Right renal pelvis (tissue), 4 donors: Measurements from ENCODE around the gene EPX. TPM values are rescaled to one million over a fixed set of nuclear protein-coding genes. Genes with fewer than 3 reads are reported as not detected.

ENCODE experiments used
- DNase-seq, 4 donors: peaks; one replicate each; pipeline ENCODE4 v3.0.0-alpha.2; 2013; ENCODE audit warnings: low read depth in 4 of 4, low spot score in 3 of 4, missing footprints in 1 of 4
- polyA plus RNA-seq, 4 donors: library from polyadenylated mRNA; unstranded; fragments of 120-200 nt; gene quantifications; one replicate each; pipeline ENCODE4 v1.2.1, GENCODE V29; 2013; ENCODE audit not compliant: insufficient read length in 4 of 4

EPX gene
- polyA plus RNA-seq, 4 donors: 0.50 to 1.3 (median 0.86) TPM

DNA sequence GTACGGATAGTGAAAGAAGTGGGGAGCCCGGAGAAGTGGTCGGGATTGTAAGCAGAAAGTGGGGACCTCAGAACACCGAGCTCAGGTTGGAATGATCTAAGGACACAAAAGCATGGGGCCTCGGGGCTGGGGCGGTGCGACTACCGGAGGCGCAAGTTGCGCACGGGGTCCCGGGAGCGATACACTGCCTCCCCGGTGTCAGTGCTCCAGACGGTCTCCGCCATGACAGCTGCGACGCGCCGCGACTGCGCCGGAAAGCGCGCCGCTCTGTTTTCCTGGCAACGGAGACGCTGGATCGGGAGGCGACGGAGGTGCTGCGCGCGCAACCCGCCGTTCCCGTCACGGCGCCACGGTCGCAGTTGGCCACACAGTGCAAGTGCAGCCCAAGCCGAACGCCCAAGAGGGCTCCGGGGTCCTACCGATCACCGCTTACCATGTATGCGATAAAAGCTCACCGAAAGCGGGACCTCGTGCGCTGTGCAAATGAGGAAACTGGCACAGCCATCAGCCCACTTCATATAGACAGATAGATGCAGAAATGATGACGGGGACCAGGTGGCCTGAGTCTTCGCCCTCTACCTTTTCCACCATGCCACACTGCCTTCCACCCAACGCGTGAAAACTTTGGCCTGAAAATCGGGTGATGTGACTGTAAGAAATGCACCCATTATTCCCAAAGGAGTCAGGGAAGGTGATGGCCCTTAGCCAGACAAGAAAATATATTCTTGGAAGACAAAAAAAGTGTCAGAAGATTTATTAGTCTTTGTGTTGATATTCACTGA, 26.7 kb downstream of the EPX start, which contains the start of gene MKS1:
Gene MKS1, minus strand, starts transcription at position 249 of the 782 bp plus-strand sequence. Its CDS starts 25 bp downstream, at position 224.
- peak; percentile 86 to 91 (median 89) for DNase-seq

GRCh38 chr17:58219789-58220183, 27.3 kb downstream of the EPX start:
- DNase-seq: peak in 1 of 4 donors; percentile 3

DNA sequence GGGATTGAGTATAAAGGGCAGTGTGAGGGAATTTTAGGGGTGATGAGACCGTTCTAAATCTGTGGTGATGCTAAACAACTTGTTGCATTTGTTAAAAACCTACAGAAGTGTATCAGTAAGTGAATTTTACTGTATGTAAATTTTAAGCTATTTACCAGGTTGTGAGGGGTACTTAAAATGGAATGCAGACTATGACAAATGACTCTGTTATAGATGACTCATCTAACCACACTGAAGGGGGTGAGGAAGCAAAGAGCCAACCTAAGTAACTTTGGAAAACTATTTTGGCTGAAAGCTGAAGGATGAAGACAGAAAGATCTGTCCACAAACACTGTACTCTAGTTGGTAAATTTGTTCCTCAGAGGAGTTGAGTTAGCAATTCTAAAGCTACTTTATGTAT, 31.8 kb downstream of the EPX start:
- no peak for DNase-seq

- DNase-seq: no peak
These were observed 35.2 kb downstream of the EPX start for GRCh38 chr17:58227733-58228132.

- no peak for DNase-seq
These were observed 36.2 kb downstream of the EPX start for GRCh38 chr17:58228679-58229078.

DNA sequence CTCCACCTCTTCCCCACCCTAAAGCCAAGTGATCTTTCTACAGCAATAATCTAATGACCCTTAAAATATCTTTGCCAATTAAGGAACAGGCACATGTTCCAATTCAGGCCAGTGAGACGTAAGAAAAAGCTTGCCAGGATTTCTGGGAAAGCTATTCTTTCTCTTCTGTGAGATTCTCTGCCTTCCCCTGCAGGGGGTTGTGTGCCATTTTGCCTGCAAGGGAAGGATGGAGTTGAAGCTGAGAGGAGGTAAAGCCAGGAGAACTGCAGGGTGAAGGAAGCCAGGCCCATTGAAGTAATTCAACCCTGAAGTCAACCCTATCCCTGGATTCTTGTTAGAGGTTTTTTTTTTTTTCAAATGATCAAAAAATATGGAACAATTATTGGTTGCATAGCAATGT, 36.9 kb downstream of the EPX start:
- DNase-seq: no peak

GRCh38 chr17:58229881-58230280, 37.4 kb downstream of the EPX start:
- DNase-seq: no peak

DNA sequence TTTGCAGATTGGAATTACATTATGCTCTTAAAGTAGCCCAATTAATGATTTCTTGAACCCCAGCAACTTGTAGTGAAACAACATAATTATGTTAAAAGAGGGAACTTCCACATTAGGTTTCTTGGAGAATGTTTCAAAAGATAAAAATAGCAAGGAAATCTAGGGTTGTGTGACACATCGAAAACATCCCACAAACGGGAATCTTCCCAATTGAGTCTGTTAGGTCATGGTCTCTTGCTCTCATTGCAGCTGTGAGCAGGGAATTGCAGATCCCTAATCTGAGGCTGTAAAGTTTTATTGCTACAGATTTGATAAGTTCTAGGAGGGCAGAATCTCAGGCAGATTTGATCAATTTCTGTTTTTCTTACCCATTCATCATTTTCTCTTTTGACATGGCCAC, 39.1 kb downstream of the EPX start:
- no peak for DNase-seq

- DNase-seq: no peak
These were observed 40.2 kb downstream of the EPX start for GRCh38 chr17:58232707-58233156.

DNA sequence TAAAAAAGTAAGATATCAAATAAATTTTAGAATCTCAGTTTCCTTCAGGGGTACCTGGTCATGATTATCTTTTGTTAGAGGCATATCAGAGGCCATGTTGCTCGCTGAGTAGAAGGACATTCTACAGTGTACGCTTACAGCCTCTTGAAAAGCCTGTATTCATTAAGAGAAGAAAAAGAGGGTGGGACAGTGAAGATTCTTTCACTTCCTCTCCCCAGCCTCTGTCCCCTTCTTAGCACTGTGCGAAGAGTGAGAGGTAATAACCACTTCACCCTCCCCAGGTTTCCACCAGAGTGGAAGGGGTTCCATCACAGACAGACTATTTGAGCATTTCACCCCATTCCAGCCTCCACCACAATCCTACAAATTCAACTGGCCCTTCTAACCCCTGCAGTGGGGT, 41.0 kb downstream of the EPX start:
- DNase-seq: no peak

DNA sequence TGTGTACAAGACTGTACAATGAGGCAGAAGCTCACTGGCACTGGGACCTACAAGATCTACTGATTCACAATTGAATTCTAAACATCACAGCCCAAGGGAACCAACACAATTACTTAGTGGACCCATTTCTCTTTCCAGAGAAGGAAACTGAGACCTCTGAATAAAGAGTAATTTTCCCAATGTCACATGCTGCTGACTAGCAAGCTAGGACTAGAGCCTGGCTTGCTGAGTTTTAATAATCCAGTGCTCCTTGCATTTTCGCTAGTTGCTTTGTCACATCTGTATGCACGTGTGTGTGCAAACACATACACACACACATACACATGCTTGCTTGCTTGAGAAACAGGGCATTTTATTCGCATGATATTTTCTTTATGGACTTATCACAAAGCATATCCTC, 42.0 kb downstream of the EPX start:
- DNase-seq: no peak

GRCh38 chr17:58235821-58236220, 43.3 kb downstream of the EPX start:
- DNase-seq: no peak

GRCh38 chr17:58236394-58236793, 43.9 kb downstream of the EPX start:
- DNase-seq: no peak

DNA sequence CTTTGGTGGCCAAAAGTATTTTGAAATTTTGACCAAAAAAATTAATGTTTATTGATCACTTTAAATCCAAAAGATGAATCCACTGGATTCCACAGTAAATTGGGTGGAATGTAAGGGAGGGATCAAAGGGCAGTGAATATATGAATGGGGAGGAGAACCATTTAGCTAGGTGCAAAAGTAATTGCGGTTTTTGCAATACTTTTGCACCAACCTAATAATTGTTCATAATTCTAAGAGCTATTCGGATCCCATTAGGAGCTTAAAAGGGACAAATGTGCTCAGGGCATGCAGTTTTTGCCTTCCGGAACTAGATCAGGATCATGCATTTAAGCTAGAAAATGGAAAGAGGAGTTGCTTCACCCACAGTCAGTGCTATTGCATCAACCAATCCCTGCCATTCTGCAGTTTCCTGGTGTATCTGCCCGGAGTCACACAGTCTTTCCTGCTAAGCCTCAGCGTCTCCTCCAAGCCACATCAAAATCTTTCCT, 45.7 kb downstream of the EPX start, which contains the start of gene LPO:
Gene LPO, plus strand, starts transcription at position 438 of the 488 bp plus-strand sequence. CDS start 4,396 bp downstream, outside the sequence.
- DNase-seq: no peak

DNA sequence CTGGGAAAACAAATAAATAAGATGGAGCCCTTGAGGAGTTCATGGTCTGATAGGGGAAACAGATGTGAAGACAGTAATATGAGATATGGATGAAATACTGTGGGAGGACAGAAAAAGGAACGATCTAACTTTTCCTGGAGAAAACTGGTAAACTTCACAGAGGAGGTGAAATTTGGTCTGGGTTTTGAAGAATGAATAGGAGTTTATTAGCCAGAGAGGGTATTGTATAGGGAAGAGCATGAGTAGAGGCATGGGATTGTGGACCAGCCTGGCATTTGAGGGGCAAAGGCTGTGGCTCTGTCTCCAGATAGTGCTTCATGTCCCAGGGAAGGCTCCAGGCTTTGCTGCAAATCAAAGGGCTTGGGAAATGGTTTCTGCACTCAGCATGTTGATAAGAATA, 47.5 kb downstream of the EPX start:
- no peak for DNase-seq

GRCh38 chr17:58242171-58242784, 49.8 kb downstream of the EPX start:
- no peak for DNase-seq

DNA sequence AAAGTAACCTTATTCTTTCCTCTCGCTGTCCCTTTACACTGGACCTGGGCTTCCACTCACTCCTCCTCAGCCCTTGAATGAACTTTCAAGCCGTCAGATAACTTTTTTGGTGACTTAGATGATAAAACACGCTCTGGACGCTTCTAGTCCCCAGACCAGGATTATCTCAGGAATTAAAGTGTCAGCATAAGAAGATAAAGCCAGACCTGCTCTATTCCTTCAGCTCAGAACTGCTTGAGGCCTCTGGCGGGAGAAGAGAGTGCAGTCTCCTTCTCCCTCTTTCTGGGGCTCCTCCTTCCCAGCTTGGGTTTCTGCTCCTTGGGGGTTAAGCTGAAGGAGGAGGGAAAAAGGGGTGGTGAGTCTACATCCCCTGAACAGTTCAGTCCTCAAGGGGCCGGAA, 52.4 kb downstream of the EPX start:
- no peak for DNase-seq

- DNase-seq: no peak
These were observed 53.0 kb downstream of the EPX start for GRCh38 chr17:58245428-58246103.

- DNase-seq: no peak
These were observed 53.7 kb downstream of the EPX start for GRCh38 chr17:58246104-58246740.

- DNase-seq: no peak
These were observed 54.3 kb downstream of the EPX start for GRCh38 chr17:58246781-58247180.
